AG09319 (cell line): Measurements from ENCODE around the gene KRT222.

Source experiments
- DNase-seq: peaks from one replicate; pipeline ENCODE4 v3.0.0-alpha.2; 2010; ENCODE audit warnings: low read depth; ENCODE audit errors: extremely low read depth
- CTCF ChIP-seq: IDR thresholded peaks from 2 replicates; pipeline ENCODE4 v1.5.1; 2011; ENCODE audit warnings: low read depth, mild to moderate bottlenecking, inconsistent platforms, low read length, moderate library complexity

Gene KRT222

GRCh38 chr17:40663252-40663651 is 1.7 kb downstream of the KRT222 start:
- TF ChIP-seq CTCF: no peak
- no peak for DNase-seq

GRCh38 chr17:40659911-40660310 is 5.1 kb downstream of the KRT222 start:
- DNase-seq: no peak
- no peak for TF ChIP-seq CTCF

- no peak for TF ChIP-seq CTCF
- DNase-seq: no peak
Observed at GRCh38 chr17:40658396-40658795, 6.6 kb downstream of the KRT222 start.

- no peak for DNase-seq
- TF ChIP-seq CTCF: no peak
Observed at GRCh38 chr17:40651939-40652338, 13.0 kb downstream of the KRT222 start.

- no peak for DNase-seq
- no peak for TF ChIP-seq CTCF
Observed at GRCh38 chr17:40648384-40648968, 16.5 kb downstream of the KRT222 start.

- no peak for TF ChIP-seq CTCF
- peak; percentile 31 for DNase-seq
Observed at GRCh38 chr17:40647624-40648383, 17.2 kb downstream of the KRT222 start, which contains the start of gene SMARCE1. SMARCE1 (minus strand) TSS chr17:40647818; CDS start chr17:40645802, 2,016 bp downstream.
